Cardiac septum (tissue), 1 donor: ENCODE results near the gene USP21. TPM values are rescaled to one million over a fixed set of nuclear protein-coding genes. Genes with fewer than 3 reads are reported as not detected.

Experiments
- DNase-seq: peaks from one replicate; pipeline ENCODE4 v3.0.0-alpha.2; 2020; ENCODE audit warnings: low spot score
- intact Hi-C: fragments of 100-400 bp; cut with DNase I; formaldehyde crosslinking; loops from one replicate; pipeline ENCODE4 v1.14.0; 2022
- total RNA-seq: library from RNA; stranded (reverse); fragmentation: NEBNext Ultra II Directional; extraction: Animal tissue kit (Norgen Biotek cat#: 25700); gene quantifications from one replicate; pipeline ENCODE4 v1.2.1, GENCODE V29; 2021
- donor health status: DM: no; HTN: no; CAD: no.

USP21 gene
- total RNA-seq, 1 donor from 2014 or later = 17.4 TPM

GRCh38 chr1:161131523-161132409, 27.5 kb upstream of the USP21 start:
- intact Hi-C loops = loop anchor here (1.0 to 10.0 kb wide), 5 partner anchors 13 to 137 kb away; partner anchors contain the start of genes KLHDC9, NIT1, PFDN2 and USP21
- DNase-seq = no peak

GRCh38 chr1:161132410-161133219, 26.7 kb upstream of the USP21 start, which contains the start of gene DEDD:
DEDD (minus strand) TSS chr1:161132667; CDS start chr1:161124462, 8,205 bp downstream.
- DNase-seq = peak; percentile 97
- intact Hi-C loops = loop anchor here (1.0 to 10.0 kb wide), 5 partner anchors 14 to 138 kb away; partner anchors contain the start of genes KLHDC9, NIT1, PFDN2 and USP21

- intact Hi-C loops = loop anchor here (2.0 to 10.0 kb wide), 4 partner anchors 14 to 138 kb away; partner anchors contain the start of genes NIT1, PFDN2 and USP21
- DNase-seq = no peak
Observed at GRCh38 chr1:161133220-161133740, 26.0 kb upstream of the USP21 start.

- no peak for DNase-seq
Observed at GRCh38 chr1:161137881-161138280, 21.4 kb upstream of the USP21 start.

GRCh38 chr1:161138431-161138830, 20.9 kb upstream of the USP21 start:
- DNase-seq = no peak
- intact Hi-C loops = loop anchor here (10.0 kb wide), 1 partner anchor 144 kb away; no protein-coding TSS in a partner anchor

More at GRCh38 chr1:161137881-161138280, 21.4 kb upstream of the USP21 start:
- intact Hi-C loops = loop anchor here (10.0 kb wide), 1 partner anchor 143 kb away; no protein-coding TSS in a partner anchor

- intact Hi-C loops = loop anchor here (10.0 kb wide), 1 partner anchor 145 kb away; no protein-coding TSS in a partner anchor
- DNase-seq = no peak
Observed at GRCh38 chr1:161139766-161140165, 19.5 kb upstream of the USP21 start.

GRCh38 chr1:161140755-161141400, 18.4 kb upstream of the USP21 start:
- no peak for DNase-seq
- intact Hi-C loops = no loop called here

- intact Hi-C loops = no loop called here
- DNase-seq = no peak
Observed at GRCh38 chr1:161145832-161146231, 13.5 kb upstream of the USP21 start.

- no peak for DNase-seq
- intact Hi-C loops = loop anchor here (5.0 kb wide), 1 partner anchor 36 kb away; the partner anchor contains the start of genes NIT1 and PFDN2
Observed at GRCh38 chr1:161153176-161153575, 6.1 kb upstream of the USP21 start.

- DNase-seq = peak; percentile 90
- intact Hi-C loops = loop anchor here (5.0 kb wide), 1 partner anchor 37 kb away; the partner anchor contains the start of genes NIT1 and PFDN2
Observed at GRCh38 chr1:161153682-161154337, 5.5 kb upstream of the USP21 start, which contains the start of gene UFC1. UFC1 (plus strand) TSS chr1:161153978; CDS start chr1:161153998, 20 bp downstream.

- intact Hi-C loops = loop anchor here (2.0 kb wide), 1 partner anchor 25 kb away; the partner anchor contains the start of gene DEDD
- DNase-seq = no peak
Observed at GRCh38 chr1:161157867-161158266, 1.4 kb upstream of the USP21 start.

- intact Hi-C loops = loop anchor here (2.0 kb wide), 1 partner anchor 26 kb away; the partner anchor contains the start of gene DEDD
- no peak for DNase-seq
Observed at GRCh38 chr1:161158316-161159010, 837 bp upstream of the USP21 start.

GRCh38 chr1:161159913-161160243, 578 bp downstream of the USP21 start:
- DNase-seq = no peak

GRCh38 chr1:161160671-161161145, 1.4 kb downstream of the USP21 start:
- intact Hi-C loops = no loop called here
- no peak for DNase-seq

More at GRCh38 chr1:161159913-161160243, 578 bp downstream of the USP21 start:
- intact Hi-C loops = loop anchor here (2.0 kb wide), 1 partner anchor 27 kb away; the partner anchor contains the start of gene DEDD

GRCh38 chr1:161161652-161162051, 2.4 kb downstream of the USP21 start:
- DNase-seq = no peak
- intact Hi-C loops = no loop called here

GRCh38 chr1:161162052-161162451, 2.8 kb downstream of the USP21 start:
- DNase-seq = no peak
- intact Hi-C loops = no loop called here

GRCh38 chr1:161162806-161163205, 3.5 kb downstream of the USP21 start:
- no peak for DNase-seq
- intact Hi-C loops = no loop called here
